Keratinocyte (primary cell): ENCODE results near the gene HDGFL3. TPM values are rescaled to one million over a fixed set of nuclear protein-coding genes. Genes with fewer than 3 reads are reported as not detected.
"Not testable (repeated sequence)": the region's sequence is repeated elsewhere in the genome, so short reads cannot be mapped to it uniquely, and the experiment has no call there.

Experiments used
- DNase-seq: peaks from one replicate; pipeline ENCODE4 v3.0.0-alpha.2; 2011; ENCODE audit warnings: low read depth, missing footprints, low spot score
- FAIRE-seq: peaks from 2 replicates; lab custom pipeline; 2011; peaks lifted over from hg19 to GRCh38; lab: Jason Lieb, UNC
- H2AFZ ChIP-seq: 2 replicates; pipeline ENCODE4 v1.6.0; 2012; ENCODE audit warnings: low read length, control low read depth, inconsistent platforms; ENCODE audit not compliant: control insufficient read depth
- H3K27ac ChIP-seq: 2 replicates; pipeline ENCODE4 v1.5.1; 2011; ENCODE audit warnings: low read length; ENCODE audit not compliant: control insufficient read depth, insufficient read depth
- H3K27me3 ChIP-seq: 3 replicates; pipeline ENCODE4 v1.6.0; 2011; ENCODE audit warnings: low read length; ENCODE audit not compliant: control insufficient read depth, insufficient read depth; ENCODE audit errors: extremely low read depth
- H3K36me3 ChIP-seq, 2 experiments: 2 replicates in 1 of 2; 3 replicates in 1 of 2; pipeline ENCODE4 v1.5.1; 2011; ENCODE audit warnings: low read length in 2 of 2, mild to moderate bottlenecking in 1 of 2; ENCODE audit not compliant: control insufficient read depth in 2 of 2, insufficient read depth in 2 of 2; ENCODE audit errors: extremely low read depth in 1 of 2
- H3K4me1 ChIP-seq: 3 replicates; pipeline ENCODE4 v1.5.1; 2011; ENCODE audit warnings: low read length; ENCODE audit not compliant: control insufficient read depth, insufficient read depth; ENCODE audit errors: extremely low read depth
- H3K4me2 ChIP-seq: 3 replicates; pipeline ENCODE4 v1.6.0; 2011; ENCODE audit warnings: low read depth, low read length; ENCODE audit not compliant: control insufficient read depth, insufficient read depth; ENCODE audit errors: extremely low read depth
- H3K4me3 ChIP-seq, 3 experiments: fragments of 200-600 bp in 1 of 3; sonication (generic) in 1 of 3; 2 replicates in 2 of 3; 3 replicates in 1 of 3; pipeline ENCODE4 v1.5.1; 2011 to 2016; ENCODE audit warnings: low read length in 3 of 3, mild to moderate bottlenecking in 3 of 3, control low read depth in 2 of 3, inconsistent platforms in 1 of 3, low read depth in 1 of 3, mixed read lengths in 1 of 3, mixed run types in 1 of 3, moderate library complexity in 1 of 3; ENCODE audit not compliant: control insufficient read depth in 2 of 3, insufficient read depth in 2 of 3; ENCODE audit errors: extremely low read depth in 1 of 3
- H3K79me2 ChIP-seq: 2 replicates; pipeline ENCODE4 v1.6.0; 2012; ENCODE audit warnings: low read length; ENCODE audit not compliant: control insufficient read depth, insufficient read depth
- H3K9ac ChIP-seq: 3 replicates; pipeline ENCODE4 v1.6.0; 2011; ENCODE audit warnings: low read length; ENCODE audit not compliant: control insufficient read depth, insufficient read depth; ENCODE audit errors: extremely low read depth
- H3K9me1 ChIP-seq: 3 replicates; pipeline ENCODE4 v1.6.0; 2011; ENCODE audit warnings: low read length; ENCODE audit not compliant: control insufficient read depth, insufficient read depth; ENCODE audit errors: extremely low read depth
- H3K9me3 ChIP-seq: 2 replicates; pipeline ENCODE4 v1.5.1; 2012; ENCODE audit warnings: low read depth, low read length; ENCODE audit not compliant: control insufficient read depth
- H4K20me1 ChIP-seq: 3 replicates; pipeline ENCODE4 v1.6.0; 2011; ENCODE audit warnings: low read length; ENCODE audit not compliant: control insufficient read depth, insufficient read depth; ENCODE audit errors: extremely low read depth
- CTCF ChIP-seq, 3 experiments: IDR thresholded peaks in 1 of 3; conservative IDR thresholded peaks in 1 of 3; optimal IDR thresholded peaks in 1 of 3; 2 replicates in 2 of 3; 3 replicates in 1 of 3; pipeline versions ENCODE3 to v1.5.1; 2011; ENCODE audit warnings: low read length in 3 of 3, mild to moderate bottlenecking in 3 of 3, moderate library complexity in 2 of 3, control low read depth in 1 of 3, inconsistent platforms in 1 of 3; ENCODE audit not compliant: insufficient read depth in 2 of 3; ENCODE audit errors: extremely low read depth in 1 of 3
- EZH2 ChIP-seq: IDR thresholded peaks from one replicate; pipeline ENCODE4 v1.6.1; 2012; ENCODE audit warnings: inconsistent platforms, mild to moderate bottlenecking, low read length, moderate library complexity
- dilution Hi-C: fragments of 300-500 bp; cut with MboI; formaldehyde crosslinking; loops from one replicate; pipeline ENCODE4 v1.7.0; 2020; ENCODE audit warnings: low sequenced_read_pairs; ENCODE audit not compliant: extremely low pct_ligation_motif_present
- polyA plus RNA-seq, 5 experiments: library from polyadenylated mRNA; depleted of rRNA in 3 of 5; stranded (reverse) in 3 of 5; stranded (forward) in 1 of 5; unstranded in 1 of 5; fragments of >200 nt; gene quantifications; 1 replicate in 1 of 5; 2 replicates in 3 of 5; 3 replicates in 1 of 5; pipeline versions ENCODE4 v1.2.1 to v1.2.3, GENCODE V29; 2011 to 2012; ENCODE audit warnings: missing spikeins in 2 of 5, low read depth in 1 of 5, low replicate concordance in 1 of 5

HDGFL3 gene
- polyA plus RNA-seq, 1 donor (not counting 4 experiments of a cell fraction or from before 2014, with no cell fraction given), result 35.1 TPM

- no peak overlapping the region for H3K4me3 ChIP-seq
- no peaks in the 10 kb centered on the region for H4K20me1 ChIP-seq
- dilution Hi-C loops, result no loop called here
- no peak overlapping the region for H3K27ac ChIP-seq
- no peaks in the 10 kb centered on the region for H3K9me3 ChIP-seq
- peak overlapping the region; percentile 27 for H3K4me2 ChIP-seq
- H2AFZ ChIP-seq, result peak overlapping the region; percentile 40
- H3K27me3 ChIP-seq, result no peaks in the 10 kb centered on the region
- TF ChIP-seq CTCF (optimal IDR thresholded peaks at IDR 0.05 in 1 of 3, IDR thresholded peaks at IDR 0.05 in 1 of 3, conservative IDR thresholded peaks at IDR 0.05 in 1 of 3; ENCODE audit: extremely low read depth in 1 of 3, insufficient read depth in 2 of 3, low read length in 3 of 3) (no peak), EZH2 (no peak)
- no peak overlapping the region for H3K9ac ChIP-seq
- DNase-seq (no peak), FAIRE-seq (no peak)
- H3K79me2 ChIP-seq, result no peaks in the 10 kb centered on the region
- peaks cover 7% of the 10 kb centered on the region for H3K4me1 ChIP-seq
- no peaks in the 10 kb centered on the region for H3K36me3 ChIP-seq
- H3K9me1 ChIP-seq, result no peaks in the 10 kb centered on the region
Measured at GRCh38 chr15:83092309-83092976, 115.2 kb downstream of the HDGFL3 start.

DNA sequence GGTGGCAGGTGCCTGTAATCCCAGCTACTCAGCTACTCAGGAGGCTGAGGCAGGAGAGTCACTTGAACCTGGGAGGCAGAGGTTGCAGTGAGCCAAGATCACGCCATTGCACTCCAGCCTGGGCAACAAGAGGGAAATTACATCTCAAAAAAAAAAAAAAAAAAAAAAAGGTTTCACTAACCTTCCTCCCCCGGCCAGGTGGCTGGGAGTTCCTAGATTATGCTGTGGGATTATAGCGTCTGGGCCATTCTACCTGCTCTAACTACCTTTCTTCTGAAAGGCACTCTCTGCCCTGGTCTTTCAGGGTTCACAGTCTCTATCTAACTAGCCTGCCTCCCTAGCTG, 115.7 kb downstream of the HDGFL3 start:
- FAIRE-seq, H3K9me3 ChIP-seq, dilution Hi-C loops, H3K36me3 ChIP-seq, H3K4me2 ChIP-seq, H4K20me1 ChIP-seq, H3K9me1 ChIP-seq, H3K27me3 ChIP-seq, H2AFZ ChIP-seq, H3K4me1 ChIP-seq, H3K27ac ChIP-seq, H3K9ac ChIP-seq, DNase-seq, H3K79me2 ChIP-seq, H3K4me3 ChIP-seq: not testable (repeated sequence)

- TF ChIP-seq CTCF (optimal IDR thresholded peaks at IDR 0.05 in 1 of 3, IDR thresholded peaks at IDR 0.05 in 1 of 3, conservative IDR thresholded peaks at IDR 0.05 in 1 of 3; ENCODE audit: extremely low read depth in 1 of 3, insufficient read depth in 2 of 3, low read length in 3 of 3) (no peak), EZH2 (no peak)
- H3K9ac ChIP-seq, result no peak overlapping the region
- no peak for DNase-seq
- no peak overlapping the region for H3K27ac ChIP-seq
- no peak for FAIRE-seq
- H3K4me2 ChIP-seq, result no peak overlapping the region
- H3K27me3 ChIP-seq, result no peaks in the 10 kb centered on the region
- H3K36me3 ChIP-seq, result no peaks in the 10 kb centered on the region
- dilution Hi-C loops, result no loop called here
- H3K9me3 ChIP-seq, result no peaks in the 10 kb centered on the region
- H3K4me3 ChIP-seq, result no peak overlapping the region
- H3K4me1 ChIP-seq, result peaks cover 7% of the 10 kb centered on the region
- H2AFZ ChIP-seq, result no peak overlapping the region
- H3K9me1 ChIP-seq, result no peaks in the 10 kb centered on the region
- H4K20me1 ChIP-seq, result no peaks in the 10 kb centered on the region
- H3K79me2 ChIP-seq, result no peaks in the 10 kb centered on the region
Measured at GRCh38 chr15:83090465-83090864, 117.2 kb downstream of the HDGFL3 start.
